GM13976 (cell line): Measurements from ENCODE around the gene RFTN1.

Experiments
- DNase-seq: peaks from one replicate; pipeline ENCODE4 v3.0.0; 2012; ENCODE audit warnings: low spot score
- CTCF ChIP-seq: IDR thresholded peaks from 2 replicates; pipeline ENCODE4 v1.5.1; 2012; ENCODE audit warnings: borderline replicate concordance, mild to moderate bottlenecking; ENCODE audit not compliant: insufficient read depth; ENCODE audit errors: extremely low read depth, missing control alignments, control extremely low read depth
- in situ Hi-C: fragments of 300-500 bp; cut with MboI; formaldehyde crosslinking; loops from one replicate; pipeline ENCODE4 v1.12.0; 2022; ENCODE audit warnings: low sequenced_read_pairs, mixed read lengths, inconsistent platforms; ENCODE audit not compliant: unreplicated experiment

Gene RFTN1

DNA sequence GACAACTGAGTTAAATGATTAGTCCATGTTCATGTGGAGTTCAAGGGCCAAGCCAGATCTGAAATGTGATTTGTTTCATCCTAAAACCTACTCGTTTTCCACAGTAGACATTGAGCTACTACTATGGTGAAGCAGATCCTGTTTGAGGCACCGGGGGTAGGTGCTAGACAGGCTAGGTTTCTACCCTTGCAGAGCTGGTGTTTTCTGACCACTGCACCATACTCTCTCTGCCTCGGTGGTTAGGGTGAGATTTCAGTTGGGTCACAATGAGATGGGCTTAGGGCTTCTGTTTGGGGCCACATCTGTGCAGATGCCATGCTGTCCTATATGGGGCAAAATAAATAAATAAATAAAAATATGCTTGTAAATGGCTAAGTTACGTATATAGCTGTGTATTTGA lies 149.2 kb downstream of the RFTN1 start:
- TF ChIP-seq CTCF, result no peak
- in situ Hi-C loops, result no loop called here
- no peak for DNase-seq

DNA sequence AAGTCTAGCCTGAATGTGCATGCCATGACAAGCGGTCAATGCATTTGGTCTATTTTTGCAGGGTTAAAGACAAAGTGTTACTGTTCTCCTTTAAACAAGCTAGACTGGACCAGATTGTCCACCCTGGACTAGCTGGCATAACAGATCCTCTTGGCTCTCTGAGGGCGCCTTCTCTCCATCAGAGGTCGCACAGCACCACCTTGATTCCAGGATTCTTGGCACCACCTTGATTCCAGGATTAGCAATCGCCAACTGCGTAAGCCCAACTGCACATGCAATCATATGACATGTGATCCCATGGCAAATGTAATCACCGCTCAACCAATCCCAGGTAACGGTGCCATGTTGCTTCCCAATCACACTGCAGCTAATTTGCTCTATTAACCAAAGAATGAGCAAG lies 149.9 kb downstream of the RFTN1 start:
- no peak for TF ChIP-seq CTCF
- in situ Hi-C loops, result no loop called here
- DNase-seq, result no peak

- DNase-seq, result no peak
- no peak for TF ChIP-seq CTCF
- in situ Hi-C loops, result no loop called here
These were observed 150.7 kb downstream of the RFTN1 start for GRCh38 chr3:16362770-16363169.

- TF ChIP-seq CTCF, result no peak
- DNase-seq, result no peak
- in situ Hi-C loops, result no loop called here
These were observed 152.4 kb downstream of the RFTN1 start for GRCh38 chr3:16361087-16361486.

- TF ChIP-seq CTCF, result no peak
- in situ Hi-C loops, result no loop called here
- no peak for DNase-seq
These were observed 154.2 kb downstream of the RFTN1 start for GRCh38 chr3:16359331-16359730.

DNA sequence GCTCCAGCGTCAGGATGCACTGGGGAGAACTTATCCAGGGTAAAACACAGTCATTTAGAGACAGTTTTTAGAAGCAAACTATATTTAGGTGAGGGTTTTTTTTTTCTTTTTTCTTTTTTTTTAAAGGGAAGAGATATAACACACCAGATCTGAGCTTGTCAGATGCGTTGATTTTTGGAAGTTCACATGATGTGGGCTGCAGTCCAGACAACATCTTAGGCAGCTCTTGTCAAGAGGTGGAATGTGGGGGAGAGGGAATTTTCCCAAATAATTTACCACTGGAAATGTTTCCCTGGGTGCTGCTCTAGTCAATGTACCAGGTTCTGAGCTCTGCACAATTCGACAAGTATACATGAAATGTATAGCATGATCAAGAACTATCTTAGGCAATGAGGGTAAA lies 155.2 kb downstream of the RFTN1 start:
- TF ChIP-seq CTCF, result no peak
- in situ Hi-C loops, result no loop called here
- no peak for DNase-seq
